DND-41 (cell line): Measurements from ENCODE around the gene DFFB.

Experiments used
- EZH2 ChIP-seq: IDR thresholded peaks from 3 replicates; pipeline ENCODE4 v1.6.1; 2012; ENCODE audit warnings: borderline replicate concordance, low read depth, mild to moderate bottlenecking, moderate library complexity, low read length, inconsistent platforms; ENCODE audit not compliant: severe bottlenecking
- TF ChIP-seq, protein P1 (sequence below): IDR thresholded peaks from 2 replicates; pipeline ENCODE4 v1.5.1; 2012; ENCODE audit warnings: borderline replicate concordance, low read length, moderate library complexity, mild to moderate bottlenecking; ENCODE audit not compliant: poor library complexity, severe bottlenecking; ENCODE audit errors: extremely low read depth

DNA sequence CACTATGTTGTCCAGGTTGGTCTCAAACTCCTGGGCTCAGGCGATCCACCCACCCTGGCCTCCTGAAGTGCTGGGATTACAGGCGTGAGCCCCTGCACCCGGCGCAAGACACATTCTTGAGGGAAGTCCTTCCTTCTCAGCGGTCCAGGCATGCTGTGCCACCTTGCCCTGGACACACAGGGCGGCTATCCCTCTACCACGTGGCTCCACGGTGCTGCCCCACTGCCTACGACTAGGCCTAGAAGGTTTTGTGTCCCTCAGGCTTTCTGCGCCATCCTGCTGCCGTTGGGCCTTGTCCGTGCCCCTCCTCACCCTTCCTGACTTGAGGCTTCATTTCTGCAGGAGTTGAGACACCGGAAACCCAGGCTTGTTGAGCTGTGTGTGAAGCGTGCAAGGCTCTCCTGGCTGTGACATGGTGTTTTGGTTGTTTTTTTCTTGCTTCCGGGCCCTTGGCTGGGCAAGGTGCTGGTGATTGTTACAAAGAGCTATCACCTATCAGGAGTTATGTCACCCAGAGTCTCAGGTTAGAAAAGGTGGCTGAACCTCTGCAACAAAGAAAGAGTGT lies 28.9 kb downstream of the DFFB start:
- TF ChIP-seq, protein P1, sequence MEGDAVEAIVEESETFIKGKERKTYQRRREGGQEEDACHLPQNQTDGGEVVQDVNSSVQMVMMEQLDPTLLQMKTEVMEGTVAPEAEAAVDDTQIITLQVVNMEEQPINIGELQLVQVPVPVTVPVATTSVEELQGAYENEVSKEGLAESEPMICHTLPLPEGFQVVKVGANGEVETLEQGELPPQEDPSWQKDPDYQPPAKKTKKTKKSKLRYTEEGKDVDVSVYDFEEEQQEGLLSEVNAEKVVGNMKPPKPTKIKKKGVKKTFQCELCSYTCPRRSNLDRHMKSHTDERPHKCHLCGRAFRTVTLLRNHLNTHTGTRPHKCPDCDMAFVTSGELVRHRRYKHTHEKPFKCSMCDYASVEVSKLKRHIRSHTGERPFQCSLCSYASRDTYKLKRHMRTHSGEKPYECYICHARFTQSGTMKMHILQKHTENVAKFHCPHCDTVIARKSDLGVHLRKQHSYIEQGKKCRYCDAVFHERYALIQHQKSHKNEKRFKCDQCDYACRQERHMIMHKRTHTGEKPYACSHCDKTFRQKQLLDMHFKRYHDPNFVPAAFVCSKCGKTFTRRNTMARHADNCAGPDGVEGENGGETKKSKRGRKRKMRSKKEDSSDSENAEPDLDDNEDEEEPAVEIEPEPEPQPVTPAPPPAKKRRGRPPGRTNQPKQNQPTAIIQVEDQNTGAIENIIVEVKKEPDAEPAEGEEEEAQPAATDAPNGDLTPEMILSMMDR = no peak
- no peak for TF ChIP-seq EZH2
